GM18507 (cell line): ENCODE results near the gene BASP1.
"Not testable (repeated sequence)": the region's sequence is repeated elsewhere in the genome, so short reads cannot be mapped to it uniquely, and the experiment has no call there.

Source experiments
- DNase-seq: peaks from one replicate; pipeline ENCODE4 v3.0.0; 2011; ENCODE audit warnings: low read depth; ENCODE audit not compliant: insufficient read length; ENCODE audit errors: extremely low spot score
- FAIRE-seq: peaks from 2 replicates; lab custom pipeline; 2011; peaks lifted over from hg19 to GRCh38; lab: Jason Lieb, UNC

Gene BASP1

DNA sequence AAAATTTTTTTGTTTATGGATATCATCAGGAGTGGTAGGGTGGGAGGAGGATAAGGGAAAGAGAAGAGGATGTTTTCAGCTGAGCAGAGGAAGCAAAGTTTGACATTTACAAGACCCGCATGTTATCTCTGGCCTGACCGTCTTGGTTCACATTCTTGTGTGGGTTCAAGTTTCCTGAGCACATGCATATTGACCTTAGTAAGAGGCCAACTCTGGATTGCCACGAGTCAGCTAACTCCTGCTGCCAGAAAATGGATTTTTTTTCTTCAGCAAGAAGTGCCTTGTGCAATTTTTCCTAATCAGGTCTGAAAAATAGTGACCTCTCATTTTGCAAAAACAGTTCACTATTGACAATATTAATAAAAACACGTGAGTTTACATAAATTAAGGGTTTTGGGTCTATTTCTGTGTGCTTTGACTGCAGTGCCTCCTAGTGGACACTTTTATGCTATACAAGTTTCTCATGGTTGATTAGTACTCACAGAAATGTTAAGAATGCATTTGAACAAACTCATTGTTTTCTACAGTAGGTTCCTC lies 27.1 kb upstream of the BASP1 start:
- FAIRE-seq (no peak), DNase-seq (peak; percentile 8)

DNA sequence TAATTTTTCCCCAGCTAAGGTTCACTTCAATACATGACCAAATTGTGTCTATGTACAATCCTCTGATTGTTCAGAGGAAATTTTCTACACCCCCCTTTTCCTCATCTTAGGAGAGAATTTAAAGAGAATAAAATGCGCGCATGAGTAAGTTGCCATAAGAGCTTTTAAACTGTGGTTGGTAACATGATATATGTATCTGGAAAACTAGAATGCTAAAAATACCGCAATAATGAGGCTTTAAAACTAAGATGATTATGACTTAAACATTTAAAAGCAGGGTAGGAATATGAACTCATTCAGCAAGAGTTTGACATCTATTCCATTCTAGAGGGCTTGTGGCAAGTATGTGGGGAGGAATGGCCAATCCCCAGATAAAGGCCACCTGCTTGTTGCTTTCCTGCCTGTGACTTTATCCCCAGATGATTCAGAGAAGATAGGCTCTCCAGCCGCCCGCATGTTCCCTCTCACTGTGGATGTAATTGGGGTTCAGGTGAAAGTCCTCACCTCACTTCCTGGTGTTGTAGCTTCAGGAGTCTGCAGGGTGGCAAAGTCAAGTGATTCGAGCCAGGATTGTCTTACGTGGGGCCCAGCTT lies 26.5 kb upstream of the BASP1 start:
- FAIRE-seq (no peak), DNase-seq (no peak)

DNA sequence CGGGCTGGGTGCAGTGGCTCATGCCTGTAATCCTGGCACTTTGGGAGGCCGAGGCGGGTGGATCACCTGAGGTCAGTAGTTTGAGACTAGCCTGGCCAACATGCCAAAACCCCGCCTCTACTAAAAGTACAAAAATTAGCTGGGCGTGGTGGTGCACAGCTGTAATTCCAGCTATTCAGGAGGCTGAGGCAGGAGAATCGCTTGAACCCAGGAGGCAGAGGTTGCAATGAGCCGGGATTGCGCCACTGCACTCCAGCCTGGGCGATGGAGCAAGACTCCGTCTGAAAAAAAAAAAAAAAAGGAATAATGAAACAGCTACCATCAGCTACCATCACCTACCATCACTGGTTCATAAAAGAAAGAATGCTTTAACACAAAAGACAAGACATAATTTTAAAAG lies 25.9 kb upstream of the BASP1 start:
- not testable (repeated sequence) for FAIRE-seq, DNase-seq

DNA sequence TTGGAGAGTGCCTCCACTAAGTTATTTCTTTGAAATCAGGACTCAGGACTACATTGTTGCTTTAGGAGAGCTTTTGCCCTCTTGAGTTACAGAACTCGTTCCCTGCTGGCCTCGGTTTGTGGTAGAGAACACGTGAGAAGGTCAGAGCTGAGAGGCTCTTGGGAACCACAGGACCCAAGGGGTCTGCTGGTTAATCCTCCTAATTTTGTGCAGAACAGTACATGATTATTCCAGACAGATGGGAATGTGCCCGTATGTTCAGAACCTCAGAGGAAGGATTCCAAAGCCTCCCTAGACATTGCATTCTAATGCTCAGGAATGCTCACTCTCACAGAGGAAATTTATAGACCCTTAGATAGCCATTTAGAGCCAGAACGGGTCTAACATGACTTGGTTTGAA lies 25.2 kb upstream of the BASP1 start:
- DNase-seq (no peak), FAIRE-seq (no peak)

DNA sequence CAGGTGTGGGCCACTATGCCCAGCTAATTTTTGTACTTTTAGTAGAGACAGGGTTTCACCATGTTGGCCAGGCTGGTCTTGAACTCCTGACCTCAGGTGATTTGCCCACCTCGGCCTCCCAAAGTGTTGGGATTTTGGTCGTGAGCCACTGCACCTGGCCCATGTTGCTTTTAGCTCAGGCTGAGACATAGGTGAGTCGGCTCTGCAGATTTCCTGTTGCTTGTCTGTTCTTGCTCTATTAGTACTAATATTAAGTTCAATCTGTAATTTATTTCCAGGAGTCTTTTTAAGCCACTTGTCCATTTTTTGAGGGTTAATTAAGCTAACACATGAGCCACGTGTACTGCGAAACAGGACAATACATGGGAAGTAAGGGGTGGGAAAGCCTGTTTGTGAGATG lies 21.4 kb upstream of the BASP1 start:
- DNase-seq (no peak), FAIRE-seq (no peak)

DNA sequence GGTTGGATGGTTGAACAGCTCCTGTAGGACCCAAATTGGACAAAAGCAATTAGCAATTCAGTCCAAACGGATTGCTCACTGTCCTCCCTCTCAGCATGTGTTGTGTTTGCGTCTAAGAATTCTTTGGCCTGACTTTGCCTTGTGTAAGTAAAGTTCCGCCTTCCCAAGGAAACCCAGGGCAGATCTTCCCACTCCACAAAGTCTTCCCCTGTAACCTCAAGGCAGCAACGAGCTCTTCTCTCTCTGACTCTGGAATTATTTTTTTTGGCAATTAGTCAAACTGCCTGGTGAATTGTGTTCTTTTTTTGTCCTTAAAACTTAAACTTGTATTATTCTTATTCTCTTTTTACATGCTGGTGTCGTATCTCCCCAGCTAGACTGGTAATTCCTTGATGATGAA lies 20.7 kb upstream of the BASP1 start:
- FAIRE-seq (no peak), DNase-seq (no peak)

DNA sequence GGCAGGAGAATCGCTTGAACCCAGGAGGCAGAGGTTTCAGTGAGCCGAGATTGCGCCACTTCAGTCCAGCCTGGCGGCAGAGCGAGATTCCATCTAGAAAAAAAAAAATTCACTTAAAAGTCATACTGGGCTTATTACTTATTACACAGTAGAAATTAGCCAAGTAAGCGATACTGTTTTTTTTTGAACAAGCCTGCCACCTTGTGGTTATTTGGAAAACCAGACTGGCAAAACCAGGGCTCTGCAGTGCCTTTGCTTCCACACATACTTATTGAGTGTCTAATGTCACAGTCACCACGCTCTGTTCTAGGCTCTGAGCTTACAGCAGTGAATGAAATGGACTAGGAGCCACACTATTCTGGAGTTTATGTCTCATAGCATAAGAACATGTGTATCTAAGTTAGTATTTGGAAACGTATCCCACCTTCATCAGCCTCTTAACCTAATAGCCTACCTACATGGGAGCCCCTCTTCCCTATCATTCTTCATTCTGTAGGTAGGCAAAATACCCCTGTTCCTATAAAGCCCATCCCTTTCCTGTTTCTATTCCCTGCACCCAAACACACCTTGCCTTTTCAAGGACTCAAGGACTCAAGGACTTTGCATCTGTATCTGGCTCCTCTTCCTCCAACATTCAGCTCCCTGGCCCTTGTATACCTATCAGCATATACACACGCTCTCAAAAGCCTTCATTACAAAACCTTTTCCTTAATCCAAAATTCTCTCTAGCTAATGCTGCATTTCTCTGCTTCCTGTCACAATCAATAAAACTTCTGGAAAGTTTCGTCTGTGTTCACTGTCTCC lies 13.9 kb upstream of the BASP1 start:
- DNase-seq, result no peak
- no peak for FAIRE-seq

DNA sequence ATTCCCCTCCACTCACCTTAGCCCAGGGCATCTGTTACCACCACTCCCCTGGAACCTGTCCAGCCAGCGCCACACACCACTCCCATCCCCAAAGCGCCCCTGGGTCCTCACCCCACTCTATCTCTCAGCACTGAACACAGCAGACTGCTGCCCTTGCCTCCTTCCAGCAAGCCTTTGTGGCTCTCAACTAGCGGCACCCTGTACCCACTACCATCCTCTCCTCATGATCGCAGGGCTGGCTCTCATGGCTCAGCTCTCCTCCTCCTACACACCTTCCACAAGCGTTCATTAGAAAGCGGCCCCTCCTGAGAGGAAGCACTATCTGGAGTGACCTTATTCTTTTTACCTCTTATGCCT lies 13.3 kb upstream of the BASP1 start:
- FAIRE-seq (no peak), DNase-seq (no peak)

DNA sequence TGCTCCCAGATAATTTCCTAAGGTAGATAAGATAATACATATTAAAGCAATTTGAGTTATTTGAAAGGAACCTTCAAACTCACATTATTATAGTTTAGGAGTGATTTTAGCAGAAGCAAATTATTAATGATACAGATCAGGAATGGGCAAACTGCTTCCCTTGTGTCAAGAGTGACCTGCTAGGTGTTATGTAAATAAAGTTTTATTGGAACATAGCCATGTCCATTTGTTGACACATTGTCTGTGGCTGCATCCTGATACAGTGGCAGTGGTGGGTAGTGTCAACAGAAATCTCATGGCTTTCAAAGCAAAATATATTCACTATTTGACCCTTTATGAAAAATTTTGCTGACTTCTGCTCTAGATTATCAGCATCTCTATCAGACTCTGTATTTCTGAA lies 11.4 kb upstream of the BASP1 start:
- FAIRE-seq (no peak), DNase-seq (no peak)

DNA sequence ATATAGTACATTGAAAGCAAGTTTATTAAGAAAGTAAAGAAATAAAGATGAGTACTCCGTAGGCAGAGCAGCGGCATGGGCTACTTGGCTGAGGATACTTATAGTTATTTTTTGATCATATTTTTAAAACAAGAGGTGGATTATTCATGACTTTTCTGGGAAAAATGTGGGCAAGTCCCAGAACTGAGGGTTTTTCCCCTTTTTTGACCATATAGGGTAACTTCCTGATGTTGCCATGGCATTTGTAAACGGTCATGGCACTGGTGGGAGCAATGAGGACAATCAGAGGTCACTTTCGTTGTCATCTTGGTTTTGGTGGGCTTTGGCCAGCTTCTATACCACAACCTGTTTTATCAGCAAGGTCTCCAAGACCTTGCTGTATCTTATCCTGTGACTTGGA lies 5.2 kb upstream of the BASP1 start:
- DNase-seq (no peak), FAIRE-seq (no peak)

DNA sequence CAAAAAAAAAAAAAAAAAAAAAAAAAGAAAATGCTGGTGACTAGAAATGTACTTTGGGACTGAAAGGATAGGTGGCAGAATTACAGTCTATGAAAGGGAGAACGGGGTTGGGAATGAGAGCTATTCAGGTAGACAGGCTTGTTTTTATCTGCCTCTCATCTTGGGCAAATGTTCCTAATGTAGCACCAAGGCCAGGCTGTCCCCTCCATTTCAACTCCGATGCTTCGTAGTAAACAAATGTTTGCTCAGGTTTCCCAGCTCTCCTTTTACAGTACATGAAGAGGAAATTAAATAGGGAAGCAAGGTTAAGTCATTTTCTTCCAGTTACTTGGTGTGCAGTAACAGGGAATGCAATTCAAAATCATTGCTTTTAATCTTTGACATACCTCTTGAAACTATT lies 4.4 kb upstream of the BASP1 start:
- no peak for DNase-seq
- no peak for FAIRE-seq

DNA sequence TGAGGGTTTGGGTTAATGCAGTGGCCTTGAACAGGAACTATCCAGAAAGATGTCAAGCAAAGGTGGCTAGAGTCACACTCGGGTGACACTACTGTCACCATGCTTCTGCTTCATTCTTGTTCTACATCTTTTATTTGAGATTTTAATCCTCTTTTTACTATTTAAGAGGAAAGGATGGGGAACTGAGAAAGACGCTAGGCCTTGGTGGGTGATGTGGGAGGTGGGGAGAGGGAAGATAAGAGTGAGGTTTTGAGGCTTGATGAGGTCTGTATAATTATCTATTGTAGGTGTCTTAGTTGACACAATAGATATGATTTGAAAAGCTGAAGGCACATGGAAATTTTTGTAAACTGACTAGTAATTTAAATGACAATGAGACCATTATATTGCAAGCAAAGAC lies 3.5 kb upstream of the BASP1 start:
- no peak for DNase-seq
- FAIRE-seq, result no peak

DNA sequence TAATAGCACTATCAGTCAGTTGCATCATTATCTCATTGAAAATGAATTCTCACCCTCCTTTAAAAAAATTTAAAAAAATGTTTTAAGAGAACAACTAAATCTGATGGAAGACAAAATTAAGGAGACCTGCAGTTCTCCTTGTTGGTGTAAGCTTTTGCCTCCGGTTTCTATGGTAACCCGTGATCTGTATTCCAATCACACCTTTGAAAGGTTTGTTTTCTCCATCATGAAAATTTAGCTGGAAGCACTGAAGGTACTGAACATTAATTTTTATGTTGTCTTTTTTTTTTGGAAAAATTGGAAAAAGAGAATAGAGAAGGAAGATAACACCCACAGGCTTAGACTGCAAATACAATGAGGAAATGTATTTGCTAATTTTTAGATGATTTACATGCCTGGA lies 2.5 kb upstream of the BASP1 start:
- FAIRE-seq (no peak), DNase-seq (no peak)

DNA sequence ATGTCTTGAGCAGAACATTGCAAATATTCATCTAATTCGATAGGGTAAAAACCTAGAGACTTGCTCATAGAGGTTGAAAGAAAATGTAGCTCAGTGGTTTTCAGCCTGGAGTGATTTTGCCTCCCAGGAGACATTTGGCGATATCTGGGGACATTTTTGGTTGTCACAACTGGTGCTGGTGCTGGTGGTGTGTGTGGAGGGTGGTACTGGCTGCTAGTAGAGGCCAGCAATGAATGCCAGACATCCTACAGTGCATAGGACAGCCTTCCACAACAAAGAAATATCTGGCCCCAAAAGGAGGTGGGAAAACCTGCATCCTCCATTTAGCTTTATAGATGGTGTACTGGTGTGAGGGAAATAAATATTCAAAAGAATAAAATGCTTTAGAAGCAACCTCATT lies 2.1 kb upstream of the BASP1 start:
- FAIRE-seq (no peak), DNase-seq (no peak)

DNA sequence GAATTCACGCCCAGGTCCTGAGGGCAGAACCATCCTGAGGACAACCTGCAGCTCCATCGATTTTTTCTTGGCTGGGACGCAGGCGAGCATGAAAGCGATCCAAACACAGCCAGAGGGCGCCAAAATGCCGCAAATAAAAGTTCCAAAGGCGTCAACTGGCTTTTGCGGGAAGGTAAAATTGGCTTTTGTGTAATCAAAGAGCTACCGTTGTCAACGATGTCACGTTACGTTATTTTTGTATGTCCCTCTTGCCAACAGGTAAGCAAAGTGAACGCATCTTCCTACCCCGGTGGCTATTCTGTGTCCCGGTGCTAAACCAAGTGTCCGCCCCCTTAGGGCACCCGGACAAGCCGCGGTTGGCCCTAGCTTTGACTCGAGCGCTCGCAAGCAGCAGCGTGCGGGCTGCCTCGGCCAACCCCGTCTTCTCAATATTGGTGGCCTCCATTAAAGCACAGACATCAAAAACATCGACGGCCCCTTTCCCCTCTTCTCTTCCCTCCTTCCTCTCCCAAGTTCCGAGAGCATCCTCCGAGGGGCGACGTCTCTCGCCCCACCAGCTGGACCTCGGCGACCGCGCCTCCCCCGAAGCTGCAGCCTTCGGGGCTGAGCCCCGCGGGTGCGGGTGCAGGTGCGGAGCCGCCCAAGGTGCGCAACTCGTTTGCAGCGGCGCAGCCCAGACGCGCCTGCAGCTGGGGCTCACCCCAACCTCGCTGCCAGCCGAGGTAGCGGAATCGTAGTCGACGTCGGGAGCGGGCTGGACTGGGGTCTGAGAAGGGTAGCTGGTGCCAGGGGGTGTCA lies 1.1 kb upstream of the BASP1 start:
- peak; percentile 89 for FAIRE-seq
- DNase-seq, result no peak

DNA sequence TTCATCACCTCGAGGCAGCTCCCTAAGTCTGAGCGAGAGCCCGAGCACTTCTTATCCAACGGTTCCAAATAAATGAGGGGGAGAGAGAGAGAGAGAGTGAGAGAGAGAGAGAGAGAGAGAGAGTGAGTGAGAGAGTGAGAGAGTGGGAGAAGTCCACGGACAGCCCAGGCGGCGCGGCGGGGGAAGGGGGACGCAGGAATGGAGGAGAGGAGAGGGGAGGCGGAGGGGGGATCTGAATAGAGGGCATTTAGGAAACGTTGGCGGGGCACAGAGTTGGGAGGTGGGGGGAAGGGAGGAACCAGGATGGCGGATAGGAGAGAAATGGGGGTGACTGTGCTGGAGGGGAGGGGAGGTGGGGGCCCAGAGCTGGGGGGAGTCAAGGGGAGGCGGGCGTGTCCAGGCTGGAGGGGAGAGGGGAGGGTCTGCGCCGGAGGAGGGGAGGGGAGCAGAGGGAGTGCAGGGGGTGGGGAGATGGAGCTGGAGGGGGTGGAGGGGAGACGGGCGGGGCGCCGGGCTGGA lies 398 bp upstream of the BASP1 start:
- FAIRE-seq, result no peak
- no peak for DNase-seq

DNA sequence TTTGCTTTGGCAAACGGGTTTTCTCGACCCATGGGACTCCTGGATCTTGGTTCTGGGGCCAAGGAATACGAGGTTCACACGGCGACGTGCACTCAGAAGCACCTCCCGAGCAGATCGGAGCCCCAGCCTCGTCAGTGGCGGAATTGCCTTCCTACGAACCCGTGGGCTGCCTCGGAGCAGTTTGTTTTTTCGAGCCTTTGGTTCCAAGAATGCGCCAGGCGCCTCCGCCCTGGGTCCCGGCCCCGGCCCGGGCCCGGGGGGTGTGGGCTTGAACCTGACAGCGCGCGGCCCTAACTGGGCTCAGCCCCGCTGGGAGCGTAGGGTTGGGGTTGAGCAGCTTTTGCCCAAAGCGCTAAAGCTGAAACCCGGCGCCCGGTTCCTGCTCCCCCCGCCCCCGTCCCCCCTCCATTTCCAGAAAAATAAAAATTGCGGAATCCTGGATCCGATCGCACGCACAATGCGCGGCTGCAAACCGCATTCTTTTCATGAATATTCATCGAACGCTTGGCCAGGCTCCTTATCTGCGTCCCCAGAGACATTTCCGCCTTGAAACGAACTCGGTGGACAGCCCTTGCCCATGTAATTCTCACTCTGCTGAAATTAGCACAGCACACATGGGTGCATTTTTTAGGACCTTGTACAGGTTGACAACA lies 1.0 kb downstream of the BASP1 start:
- no peak for DNase-seq
- FAIRE-seq, result peak; percentile 76

DNA sequence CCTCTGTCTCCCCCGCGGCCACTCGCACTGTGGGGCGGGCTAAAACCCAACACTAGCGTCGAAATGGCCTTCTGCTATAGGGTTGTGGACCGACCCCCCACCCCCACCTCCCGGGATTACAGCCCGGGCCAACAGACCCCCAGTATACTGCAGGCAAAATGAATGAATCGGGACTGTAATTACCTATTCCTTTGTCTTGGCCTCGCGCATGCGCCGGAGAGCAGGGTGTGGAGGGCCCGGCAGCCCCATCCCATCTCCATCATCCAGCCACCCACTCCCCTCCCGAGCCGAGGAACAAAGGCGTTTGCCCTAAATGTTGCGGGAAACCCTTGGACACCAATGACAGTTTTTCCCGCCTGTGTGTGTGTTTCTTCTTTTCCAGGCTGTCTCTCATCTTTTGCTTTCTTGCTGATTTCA lies 1.6 kb downstream of the BASP1 start:
- DNase-seq (no peak), FAIRE-seq (no peak)

DNA sequence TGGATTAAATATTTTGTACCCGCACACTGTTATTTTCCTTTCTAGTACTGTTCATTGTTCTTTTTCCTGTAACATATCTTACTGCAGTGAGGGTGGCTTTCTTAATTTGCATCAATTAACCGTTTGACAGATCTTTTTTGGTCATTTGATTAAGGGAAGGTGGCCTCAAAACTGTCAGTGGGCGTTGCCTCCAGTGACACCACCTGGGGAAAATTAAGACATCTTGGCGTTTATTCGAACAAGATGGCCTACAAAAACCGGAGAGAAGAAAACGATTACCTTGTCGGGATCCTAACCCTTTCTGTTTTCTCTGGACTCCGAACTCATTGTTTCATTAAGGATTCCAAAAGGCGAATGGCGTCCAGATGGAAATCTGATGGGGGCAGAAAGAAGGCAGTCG lies 2.0 kb downstream of the BASP1 start:
- DNase-seq (no peak), FAIRE-seq (no peak)

DNA sequence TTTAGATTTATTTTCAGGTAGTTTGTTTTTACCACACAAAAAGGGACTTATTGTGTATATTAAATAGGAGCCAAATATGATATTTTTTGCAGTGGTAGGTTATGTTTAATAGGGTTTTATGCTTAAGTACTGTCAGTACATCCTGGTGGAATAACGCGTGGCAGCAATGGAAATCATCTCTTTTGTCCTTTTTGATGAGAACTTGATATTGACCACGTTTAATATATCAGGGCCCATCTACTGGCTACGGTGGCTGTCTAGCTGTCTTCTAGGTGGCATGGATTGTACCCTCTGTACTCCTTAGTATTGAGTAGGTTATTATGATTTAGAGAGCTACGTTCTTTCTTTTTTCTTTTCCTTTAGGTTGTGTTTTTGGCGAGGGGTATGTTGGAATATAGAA lies 2.6 kb downstream of the BASP1 start:
- FAIRE-seq (no peak), DNase-seq (no peak)
